ENCODE measurements around the gene SLC38A3.

Gene SLC38A3

DNA sequence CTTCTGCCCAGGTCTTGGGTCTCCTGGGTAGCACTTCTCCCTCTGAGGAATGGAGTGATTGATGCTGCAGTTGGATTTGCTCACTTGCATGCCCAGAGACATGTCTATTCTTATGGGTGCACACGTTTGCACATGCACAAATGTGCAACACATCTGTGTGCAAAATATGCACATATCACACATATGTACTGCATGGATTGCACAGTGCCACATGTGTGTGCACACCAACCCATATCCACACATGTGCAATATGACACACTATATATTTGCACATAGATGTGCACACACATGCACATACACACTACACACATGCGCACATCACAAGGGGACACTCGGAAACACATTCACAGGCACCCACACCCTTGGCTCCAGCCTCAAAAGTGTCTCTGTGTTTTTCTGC is 63.2 kb downstream of the SLC38A3 start:
- TF ChIP-seq NFIC (IDR thresholded peaks at IDR 0.05) (no peak), ZBTB7A (IDR thresholded peaks at IDR 0.05; ENCODE audit: low read depth) (no peak), FOXM1 (IDR thresholded peaks at IDR 0.05; ENCODE audit: borderline replicate concordance, low read depth) (no peak), TEAD4 (IDR thresholded peaks at IDR 0.05) (no peak), TCF12 (IDR thresholded peaks at IDR 0.05; ENCODE audit: low read depth) (no peak), EGR1 (IDR thresholded peaks at IDR 0.05) (no peak), CREB1 (IDR thresholded peaks at IDR 0.05; ENCODE audit: low read depth) (no peak), USF1 (IDR thresholded peaks at IDR 0.05) (no peak), REST (IDR thresholded peaks at IDR 0.05; ENCODE audit: low read depth) (no peak)

- TF ChIP-seq RAD21 (IDR thresholded peaks at IDR 0.05; ENCODE audit: low read depth): peak; percentile 11; the same call in 1 of the 2 replicates
- TF ChIP-seq REST (IDR thresholded peaks at IDR 0.05; ENCODE audit: low read depth): no peak
- peak; percentile 90 for TF ChIP-seq TCF12 (IDR thresholded peaks at IDR 0.05; ENCODE audit: low read depth)
- TF ChIP-seq CREB1 (IDR thresholded peaks at IDR 0.05; ENCODE audit: low read depth): peak; percentile 55; the same call in 1 of the 2 replicates
- TF ChIP-seq, protein P1, sequence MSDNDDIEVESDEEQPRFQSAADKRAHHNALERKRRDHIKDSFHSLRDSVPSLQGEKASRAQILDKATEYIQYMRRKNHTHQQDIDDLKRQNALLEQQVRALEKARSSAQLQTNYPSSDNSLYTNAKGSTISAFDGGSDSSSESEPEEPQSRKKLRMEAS (IDR thresholded peaks at IDR 0.05): peak; percentile 46
- TF ChIP-seq NFIC (IDR thresholded peaks at IDR 0.05): peak; percentile 74
- TF ChIP-seq FOXM1 (IDR thresholded peaks at IDR 0.05; ENCODE audit: borderline replicate concordance, low read depth): peak; percentile 58; the same call in 1 of the 2 replicates
- peak; percentile 85 for TF ChIP-seq EP300 (IDR thresholded peaks at IDR 0.05; ENCODE audit: borderline replicate concordance)
- 0 out of 2 replicates have a peak, but pooled peaks have one; percentile 31 for TF ChIP-seq YY1 (IDR thresholded peaks at IDR 0.05; ENCODE audit: low read depth)
- TF ChIP-seq TAF1 (IDR thresholded peaks at IDR 0.05; ENCODE audit: low read depth): peak; percentile 48; the same call in 1 of the 2 replicates
- TF ChIP-seq USF1 (IDR thresholded peaks at IDR 0.05): peak; percentile 25; the same call in 1 of the 2 replicates
- 0 out of 2 replicates have a peak, but pooled peaks have one; percentile 51 for TF ChIP-seq CEBPB (IDR thresholded peaks at IDR 0.05)
- TF ChIP-seq EGR1 (IDR thresholded peaks at IDR 0.05): peak; percentile 90
- peak; percentile 95 for TF ChIP-seq ZBTB7A (IDR thresholded peaks at IDR 0.05; ENCODE audit: low read depth)
- TF ChIP-seq TEAD4 (IDR thresholded peaks at IDR 0.05): peak; percentile 94
Measured at GRCh38 chr3:50268703-50269451, 63.8 kb downstream of the SLC38A3 start, which contains the start of gene SEMA3B. Gene SEMA3B, plus strand, starts transcription at chr3:50269147. Its CDS starts 94 bp downstream, at chr3:50269241.

DNA sequence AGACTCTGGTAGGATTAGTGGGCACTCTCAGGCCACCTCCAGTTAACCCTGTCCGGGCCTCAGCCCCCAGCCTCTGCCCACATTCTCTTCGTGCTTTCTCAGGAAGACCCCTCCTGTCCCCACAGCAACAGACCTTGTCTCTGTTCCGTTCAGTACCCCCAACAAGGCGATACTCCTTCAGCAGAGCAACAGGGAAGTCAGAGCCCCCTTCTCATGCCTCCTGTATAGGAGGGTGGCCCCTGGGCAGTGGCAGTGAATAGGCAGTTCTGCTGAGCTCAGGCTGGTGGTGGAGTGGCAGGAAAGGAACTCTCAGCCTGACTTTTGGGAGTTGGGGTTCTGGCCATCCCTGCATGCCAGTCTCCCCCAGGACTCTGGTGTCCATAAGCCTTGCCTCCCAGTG is 64.4 kb downstream of the SLC38A3 start:
- no peak for TF ChIP-seq YY1 (IDR thresholded peaks at IDR 0.05; ENCODE audit: low read depth)
- TF ChIP-seq TCF12 (IDR thresholded peaks at IDR 0.05; ENCODE audit: low read depth): no peak
- no peak for TF ChIP-seq TEAD4 (IDR thresholded peaks at IDR 0.05)
- peak; percentile 16 for TF ChIP-seq ZBTB7A (IDR thresholded peaks at IDR 0.05; ENCODE audit: low read depth)

DNA sequence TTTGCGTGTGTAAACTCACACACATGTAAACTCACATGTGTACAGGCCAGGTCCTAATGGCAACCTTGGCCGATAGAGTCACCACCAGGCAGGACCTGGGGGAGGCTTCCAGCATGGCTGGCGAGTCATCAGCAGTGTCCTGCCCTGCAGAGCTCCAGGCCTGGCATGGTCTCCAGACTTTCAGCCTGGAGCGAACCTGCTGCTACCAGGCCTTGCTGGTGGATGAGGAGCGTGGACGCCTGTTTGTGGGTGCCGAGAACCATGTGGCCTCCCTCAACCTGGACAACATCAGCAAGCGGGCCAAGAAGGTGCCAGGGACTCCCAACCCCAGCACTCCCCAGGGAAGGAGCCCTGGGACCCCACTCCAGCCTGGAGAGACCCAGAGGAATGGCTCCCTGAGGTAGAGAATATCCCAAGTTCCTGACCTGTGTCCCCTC is 64.9 kb downstream of the SLC38A3 start:
- TF ChIP-seq, protein P1 (IDR thresholded peaks at IDR 0.05): 0 out of 2 replicates have a peak, but pooled peaks have one; percentile 24
- no peak for TF ChIP-seq TEAD4 (IDR thresholded peaks at IDR 0.05)

DNA sequence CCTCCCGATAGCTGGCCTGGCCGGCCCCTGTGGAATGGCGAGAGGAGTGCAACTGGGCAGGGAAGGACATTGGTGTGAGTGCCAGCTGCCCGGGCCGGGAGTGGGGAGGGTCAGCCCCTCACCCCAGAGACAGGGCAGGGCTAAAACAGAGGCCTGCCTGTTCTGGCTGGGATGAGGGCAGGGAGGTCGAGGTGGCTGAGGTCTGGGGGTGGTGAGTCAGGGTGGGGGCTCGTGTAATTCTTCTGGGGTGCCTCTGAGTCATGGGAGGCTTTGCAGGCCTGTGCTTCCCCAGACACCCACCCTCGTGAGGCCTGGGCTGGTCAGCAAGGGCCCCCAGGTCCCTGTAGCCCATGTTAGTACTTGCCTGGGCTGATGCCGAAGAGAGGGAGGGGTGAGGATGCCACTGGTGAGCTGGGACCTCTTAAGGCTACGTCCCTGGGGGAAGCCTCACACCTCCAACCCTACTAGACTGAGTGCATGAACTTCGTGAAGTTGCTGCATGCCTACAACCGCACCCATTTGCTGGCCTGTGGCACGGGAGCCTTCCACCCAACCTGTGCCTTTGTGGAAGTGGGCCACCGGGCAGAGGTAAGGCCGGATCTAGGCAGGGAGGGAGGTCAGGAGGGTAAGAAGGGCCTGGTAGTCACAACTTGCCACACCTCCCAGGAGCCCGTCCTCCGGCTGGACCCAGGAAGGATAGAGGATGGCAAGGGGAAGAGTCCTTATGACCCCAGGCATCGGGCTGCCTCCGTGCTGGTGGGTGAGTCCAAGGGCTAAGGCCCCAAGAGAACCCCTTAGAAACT is 65.6 kb downstream of the SLC38A3 start:
- TF ChIP-seq YY1 (IDR thresholded peaks at IDR 0.05; ENCODE audit: low read depth) (no peak), CEBPB (IDR thresholded peaks at IDR 0.05) (no peak), RAD21 (IDR thresholded peaks at IDR 0.05; ENCODE audit: low read depth) (no peak), EP300 (IDR thresholded peaks at IDR 0.05; ENCODE audit: borderline replicate concordance) (no peak), EGR1 (IDR thresholded peaks at IDR 0.05) (no peak), USF1 (IDR thresholded peaks at IDR 0.05) (no peak), TEAD4 (IDR thresholded peaks at IDR 0.05) (no peak), ZBTB7A (IDR thresholded peaks at IDR 0.05; ENCODE audit: low read depth) (no peak), REST (IDR thresholded peaks at IDR 0.05; ENCODE audit: low read depth) (no peak), TAF1 (IDR thresholded peaks at IDR 0.05; ENCODE audit: low read depth) (no peak), FOXM1 (IDR thresholded peaks at IDR 0.05; ENCODE audit: borderline replicate concordance, low read depth) (no peak), TCF12 (IDR thresholded peaks at IDR 0.05; ENCODE audit: low read depth) (no peak), NFIC (IDR thresholded peaks at IDR 0.05) (no peak), CREB1 (IDR thresholded peaks at IDR 0.05; ENCODE audit: low read depth) (no peak)
- TF ChIP-seq, protein P1 (IDR thresholded peaks at IDR 0.05): no peak
